Measurements from ENCODE around the gene NAGPA.
A peak's percentile ranks its signal among the peaks of the same experiment; 100 is the strongest.
"Not testable (repeated sequence)": the region's sequence is repeated elsewhere in the genome, so short reads cannot be mapped to it uniquely, and the experiment has no call there.

Gene NAGPA, protein sequence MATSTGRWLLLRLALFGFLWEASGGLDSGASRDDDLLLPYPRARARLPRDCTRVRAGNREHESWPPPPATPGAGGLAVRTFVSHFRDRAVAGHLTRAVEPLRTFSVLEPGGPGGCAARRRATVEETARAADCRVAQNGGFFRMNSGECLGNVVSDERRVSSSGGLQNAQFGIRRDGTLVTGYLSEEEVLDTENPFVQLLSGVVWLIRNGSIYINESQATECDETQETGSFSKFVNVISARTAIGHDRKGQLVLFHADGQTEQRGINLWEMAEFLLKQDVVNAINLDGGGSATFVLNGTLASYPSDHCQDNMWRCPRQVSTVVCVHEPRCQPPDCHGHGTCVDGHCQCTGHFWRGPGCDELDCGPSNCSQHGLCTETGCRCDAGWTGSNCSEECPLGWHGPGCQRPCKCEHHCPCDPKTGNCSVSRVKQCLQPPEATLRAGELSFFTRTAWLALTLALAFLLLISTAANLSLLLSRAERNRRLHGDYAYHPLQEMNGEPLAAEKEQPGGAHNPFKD

DNA sequence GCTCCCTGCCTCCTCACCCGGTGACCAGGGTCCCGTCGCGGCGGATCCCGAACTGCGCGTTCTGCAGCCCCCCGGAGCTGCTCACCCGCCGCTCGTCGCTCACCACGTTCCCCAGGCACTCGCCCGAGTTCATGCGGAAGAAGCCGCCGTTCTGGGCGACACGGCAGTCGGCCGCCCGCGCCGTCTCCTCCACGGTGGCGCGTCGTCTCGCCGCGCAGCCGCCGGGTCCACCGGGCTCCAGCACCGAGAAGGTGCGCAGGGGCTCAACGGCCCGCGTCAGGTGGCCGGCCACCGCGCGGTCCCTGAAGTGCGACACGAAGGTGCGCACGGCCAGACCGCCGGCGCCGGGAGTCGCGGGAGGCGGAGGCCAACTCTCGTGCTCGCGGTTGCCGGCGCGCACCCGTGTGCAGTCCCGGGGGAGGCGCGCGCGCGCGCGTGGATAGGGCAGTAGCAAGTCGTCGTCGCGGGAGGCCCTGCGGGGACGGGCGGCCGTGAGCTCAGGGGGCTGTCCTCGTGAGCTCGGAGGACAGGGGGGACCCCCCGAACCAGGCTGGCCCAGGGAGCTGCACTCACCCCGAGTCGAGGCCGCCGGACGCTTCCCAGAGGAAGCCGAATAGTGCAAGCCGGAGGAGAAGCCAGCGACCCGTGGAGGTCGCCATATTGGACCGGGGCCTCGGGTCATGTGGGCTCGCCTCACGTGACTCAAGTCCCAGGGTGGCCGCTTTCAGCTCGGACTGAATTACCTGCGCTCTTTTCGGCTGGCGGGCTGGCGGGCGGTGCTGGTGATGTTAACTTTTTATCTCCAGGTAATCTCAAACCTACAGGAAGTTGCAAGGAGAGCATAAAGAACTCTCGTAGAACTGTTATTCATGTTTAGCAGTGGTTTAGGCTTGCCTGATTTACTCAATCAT, at the start of gene NAGPA:
NAGPA (minus strand) TSS at position 680 of the 911 bp plus-strand sequence; CDS start at position 659, 21 bp downstream.
- Histone ChIP-seq H3K9me3 (ENCODE audit: control insufficient read depth, low read length) (no peaks in the 10 kb centered on the region), H3K27me3 (ENCODE audit: control insufficient read depth, insufficient read depth, low read length) (no peaks in the 10 kb centered on the region), H3K4me3 (ENCODE audit: low read length) (peak within 1 kb of the TSS; percentile 86), H3K9ac (ENCODE audit: low read length) (peak within 1 kb of the TSS; percentile 74), H3K4me1 (ENCODE audit: control insufficient read depth, insufficient read depth, low read length) (peaks cover 33% of the 10 kb centered on the region), H3K36me3 (ENCODE audit: control insufficient read depth, insufficient read depth, low read length) (no peaks in the 10 kb centered on the region)

DNA sequence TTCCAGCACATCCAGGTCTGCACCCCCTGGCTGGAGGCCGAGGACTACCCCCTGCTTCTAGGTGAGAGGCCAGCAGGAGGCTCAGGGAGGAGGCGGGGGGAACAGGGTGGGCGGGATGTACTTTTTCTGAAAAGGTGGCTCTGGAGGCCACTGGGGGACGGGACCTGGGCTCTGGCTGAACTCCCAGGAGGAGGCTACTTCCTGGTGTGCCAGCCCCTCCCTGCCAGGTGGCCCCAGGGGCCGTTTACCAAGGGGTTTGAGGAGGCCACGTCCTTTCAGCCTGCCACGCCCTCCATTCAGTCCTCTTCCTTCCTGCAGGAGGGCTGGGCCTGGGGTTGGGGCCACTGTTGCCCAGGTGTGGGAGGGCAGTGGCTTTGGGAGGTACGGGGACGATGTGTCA, 47.3 kb upstream of the NAGPA start:
- not testable (repeated sequence) for H3K27me3 ChIP-seq (ENCODE audit: control insufficient read depth, insufficient read depth, low read length); H3K9ac ChIP-seq (ENCODE audit: low read length); H3K4me1 ChIP-seq (ENCODE audit: control insufficient read depth, insufficient read depth, low read length); H3K9me3 ChIP-seq (ENCODE audit: control insufficient read depth, low read length); H3K36me3 ChIP-seq (ENCODE audit: control insufficient read depth, insufficient read depth, low read length); H3K4me3 ChIP-seq (ENCODE audit: low read length)

DNA sequence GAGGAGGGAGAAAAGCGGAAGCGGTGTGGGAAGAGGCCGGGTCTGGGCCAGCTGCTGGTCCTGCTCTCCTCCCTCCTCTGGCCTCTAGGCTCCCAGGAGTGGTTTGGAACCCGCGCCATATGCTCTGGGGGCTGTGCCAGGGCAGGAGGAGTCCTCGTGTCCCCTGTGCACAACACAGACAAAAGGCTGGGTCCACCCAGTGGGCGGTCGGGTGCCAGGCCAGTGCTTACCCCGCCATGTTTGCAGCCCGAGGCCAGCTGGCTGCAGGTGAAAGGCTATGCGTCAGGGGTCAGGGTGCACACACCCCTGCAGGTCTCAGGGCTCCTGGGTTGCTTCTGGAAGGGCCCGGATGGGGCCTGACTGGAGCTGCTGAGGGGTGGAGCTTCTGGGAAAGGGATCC, 46.7 kb upstream of the NAGPA start:
- not testable (repeated sequence) for H3K4me3 ChIP-seq (ENCODE audit: low read length); H3K36me3 ChIP-seq (ENCODE audit: control insufficient read depth, insufficient read depth, low read length); H3K9ac ChIP-seq (ENCODE audit: low read length)

DNA sequence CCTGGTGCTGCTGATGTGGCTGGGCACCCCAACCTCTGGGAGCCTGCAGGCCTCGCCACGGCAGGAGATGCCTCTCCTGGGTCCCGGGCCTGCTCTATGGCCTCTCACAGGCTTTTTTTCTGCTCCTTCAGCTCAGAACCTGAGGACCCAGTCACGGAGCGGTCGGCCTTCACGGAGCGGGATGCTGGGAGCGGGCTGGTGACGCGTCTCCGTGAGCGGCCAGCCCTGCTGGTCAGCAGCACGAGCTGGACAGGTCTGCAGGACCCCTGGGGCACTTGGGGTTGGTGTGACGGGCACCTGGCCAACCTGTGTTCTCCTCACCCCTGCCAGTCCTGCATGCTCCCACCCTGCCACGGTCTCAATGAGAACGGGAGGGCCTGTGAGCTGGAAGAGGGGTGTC, 44.9 kb upstream of the NAGPA start:
- H3K36me3 ChIP-seq (ENCODE audit: control insufficient read depth, insufficient read depth, low read length): peaks cover 11% of the 10 kb centered on the region

More for the DNA sequence above, 46.7 kb upstream of the NAGPA start:
- not testable (repeated sequence) for H3K4me1 ChIP-seq (ENCODE audit: control insufficient read depth, insufficient read depth, low read length); H3K9me3 ChIP-seq (ENCODE audit: control insufficient read depth, low read length); H3K27me3 ChIP-seq (ENCODE audit: control insufficient read depth, insufficient read depth, low read length)

DNA sequence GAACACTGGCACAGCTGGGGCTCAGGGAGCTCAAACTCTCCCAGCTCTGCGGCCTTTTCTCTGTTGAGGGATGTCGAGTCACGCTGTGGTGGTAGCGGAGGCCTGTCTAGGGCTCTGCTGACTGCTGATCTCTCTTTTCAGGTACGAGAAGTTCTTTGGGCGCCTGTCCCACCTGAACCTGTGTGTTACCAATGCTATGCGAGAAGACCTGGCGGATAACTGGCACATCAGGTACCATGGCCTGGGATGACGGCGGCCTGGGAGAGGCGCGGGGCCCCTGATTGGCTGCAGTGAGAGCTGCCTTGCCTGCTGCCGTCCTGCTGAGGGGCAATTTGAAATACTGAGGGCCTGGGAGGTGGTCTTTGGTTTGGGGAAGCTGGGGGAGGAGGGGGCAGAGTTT, 43.6 kb upstream of the NAGPA start:
- Histone ChIP-seq H3K4me3 (ENCODE audit: low read length) (no peak overlapping the region), H3K27me3 (ENCODE audit: control insufficient read depth, insufficient read depth, low read length) (no peaks in the 10 kb centered on the region), H3K9me3 (ENCODE audit: control insufficient read depth, low read length) (no peaks in the 10 kb centered on the region), H3K4me1 (ENCODE audit: control insufficient read depth, insufficient read depth, low read length) (peaks cover 12% of the 10 kb centered on the region), H3K36me3 (ENCODE audit: control insufficient read depth, insufficient read depth, low read length) (peaks cover 11% of the 10 kb centered on the region), H3K9ac (ENCODE audit: low read length) (no peak overlapping the region)

More for the DNA sequence above, 44.9 kb upstream of the NAGPA start:
- Histone ChIP-seq H3K4me3 (ENCODE audit: low read length) (no peak overlapping the region), H3K4me1 (ENCODE audit: control insufficient read depth, insufficient read depth, low read length) (peaks cover 5% of the 10 kb centered on the region), H3K9ac (ENCODE audit: low read length) (no peak overlapping the region), H3K9me3 (ENCODE audit: control insufficient read depth, low read length) (no peaks in the 10 kb centered on the region), H3K27me3 (ENCODE audit: control insufficient read depth, insufficient read depth, low read length) (no peaks in the 10 kb centered on the region)

DNA sequence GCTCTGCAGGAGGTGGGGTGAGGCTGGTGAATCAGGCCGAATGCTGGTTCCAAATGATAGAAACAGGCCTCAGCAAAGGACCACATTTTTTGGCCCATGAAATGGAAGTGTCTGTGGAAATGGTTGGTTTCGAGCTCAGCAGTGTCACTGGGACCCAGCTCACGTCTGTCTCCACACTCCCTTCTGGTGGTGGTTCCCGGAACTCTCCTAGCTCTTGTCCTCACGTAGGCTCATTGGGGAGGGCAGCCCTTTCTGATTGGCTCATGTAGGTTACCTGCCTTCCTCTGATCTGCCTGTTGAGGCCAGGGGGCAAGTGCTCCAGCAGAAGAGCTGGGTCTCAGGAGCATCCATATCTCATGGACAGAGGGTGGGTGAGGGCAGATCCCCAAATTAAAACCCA, 41.9 kb upstream of the NAGPA start:
- H3K4me3 ChIP-seq (ENCODE audit: low read length): no peak overlapping the region
- no peaks in the 10 kb centered on the region for H3K9me3 ChIP-seq (ENCODE audit: control insufficient read depth, low read length)
- H3K36me3 ChIP-seq (ENCODE audit: control insufficient read depth, insufficient read depth, low read length): peaks cover 11% of the 10 kb centered on the region
- peaks cover 17% of the 10 kb centered on the region for H3K4me1 ChIP-seq (ENCODE audit: control insufficient read depth, insufficient read depth, low read length)
- H3K27me3 ChIP-seq (ENCODE audit: control insufficient read depth, insufficient read depth, low read length): no peaks in the 10 kb centered on the region
- H3K9ac ChIP-seq (ENCODE audit: low read length): no peak overlapping the region

DNA sequence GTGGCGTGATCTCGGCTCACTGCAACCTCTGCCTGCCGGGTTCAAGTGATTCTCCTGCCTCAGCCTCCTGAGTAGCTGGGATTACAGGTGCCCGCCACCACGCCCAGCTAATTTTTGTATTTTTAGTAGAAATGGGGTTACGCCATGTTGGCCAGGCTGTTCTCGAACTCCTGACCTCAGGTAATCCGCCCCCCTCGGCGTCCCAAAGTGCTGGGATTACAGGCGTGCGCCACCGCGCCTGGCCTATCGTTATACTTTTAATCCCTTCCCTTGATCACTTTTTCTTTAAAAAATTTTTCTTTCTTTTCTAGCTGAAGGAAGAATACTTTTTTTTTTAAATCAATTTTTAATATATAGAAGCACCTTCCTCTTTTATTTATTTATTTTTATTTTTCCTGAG, 40.0 kb upstream of the NAGPA start:
- Histone ChIP-seq H3K36me3 (ENCODE audit: control insufficient read depth, insufficient read depth, low read length) (peaks cover 11% of the 10 kb centered on the region), H3K4me1 (ENCODE audit: control insufficient read depth, insufficient read depth, low read length) (peaks cover 14% of the 10 kb centered on the region)
- H3K4me3 ChIP-seq (ENCODE audit: low read length); H3K9me3 ChIP-seq (ENCODE audit: control insufficient read depth, low read length); H3K27me3 ChIP-seq (ENCODE audit: control insufficient read depth, insufficient read depth, low read length); H3K9ac ChIP-seq (ENCODE audit: low read length): not testable (repeated sequence)

DNA sequence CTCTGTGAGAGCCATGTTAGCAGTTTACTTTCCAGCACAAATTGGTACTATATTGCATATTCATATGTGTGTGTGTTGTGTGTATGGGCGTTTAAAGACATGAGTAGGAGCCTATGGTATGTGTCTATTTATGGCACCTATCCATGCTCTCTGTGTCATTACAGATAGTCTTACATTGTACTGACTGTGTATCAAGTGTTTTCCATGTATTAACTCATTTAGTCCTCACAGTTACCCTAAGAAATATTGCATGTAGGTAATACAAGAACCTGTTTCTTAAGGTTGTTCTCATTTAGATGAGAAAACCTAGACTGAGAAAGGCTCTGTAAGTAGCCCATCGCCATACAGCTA, 39.5 kb upstream of the NAGPA start:
- no peak overlapping the region for H3K4me3 ChIP-seq (ENCODE audit: low read length)
- no peaks in the 10 kb centered on the region for H3K9me3 ChIP-seq (ENCODE audit: control insufficient read depth, low read length)
- peaks cover 14% of the 10 kb centered on the region for H3K4me1 ChIP-seq (ENCODE audit: control insufficient read depth, insufficient read depth, low read length)
- no peak overlapping the region for H3K9ac ChIP-seq (ENCODE audit: low read length)
- H3K36me3 ChIP-seq (ENCODE audit: control insufficient read depth, insufficient read depth, low read length): peaks cover 11% of the 10 kb centered on the region
- H3K27me3 ChIP-seq (ENCODE audit: control insufficient read depth, insufficient read depth, low read length): no peaks in the 10 kb centered on the region

DNA sequence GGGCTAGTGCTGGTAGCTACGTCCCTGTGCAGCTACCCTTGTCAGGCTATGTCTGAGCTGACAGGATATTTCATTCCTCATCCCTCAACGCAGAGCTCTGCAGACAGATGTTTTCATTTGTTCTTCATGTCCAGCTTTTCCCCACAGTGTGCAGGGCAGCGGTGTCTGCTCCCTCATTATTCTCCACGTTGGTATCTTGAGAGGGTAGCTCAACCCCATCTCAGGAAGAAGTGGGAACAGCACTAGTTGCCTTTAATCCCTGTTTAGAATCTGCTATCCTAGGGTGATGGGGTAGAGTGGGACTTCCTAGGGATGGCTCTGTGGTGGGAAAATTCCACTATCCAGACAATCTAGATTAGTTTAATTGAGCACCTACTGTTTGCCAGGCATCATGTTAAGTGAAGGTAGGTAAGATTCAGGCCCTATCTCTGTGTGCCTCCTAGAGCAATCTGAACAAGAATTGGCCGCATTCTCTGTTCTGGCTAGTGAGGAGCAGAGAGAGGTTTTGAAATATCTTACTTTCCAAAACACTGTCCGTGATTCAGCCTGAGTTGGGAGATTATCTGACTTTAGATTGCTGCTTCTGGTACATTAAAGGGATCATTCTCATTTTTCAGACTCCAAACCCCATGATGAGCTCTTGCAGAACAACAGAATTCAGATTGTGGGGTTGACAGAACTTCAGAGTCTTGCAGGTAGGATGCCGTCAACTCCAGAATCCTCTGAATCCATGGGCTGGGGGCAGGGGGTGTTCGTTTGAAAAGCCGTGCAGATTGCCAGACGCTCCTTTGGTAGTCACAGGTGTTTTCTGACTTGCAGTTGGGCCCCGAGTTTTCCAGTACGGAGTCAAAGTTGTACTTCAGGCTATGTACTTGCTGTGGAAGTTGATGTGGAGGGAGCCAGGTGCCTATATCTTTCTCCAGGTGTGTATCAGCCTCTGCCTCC, 38.9 kb upstream of the NAGPA start:
- Histone ChIP-seq H3K36me3 (ENCODE audit: control insufficient read depth, insufficient read depth, low read length) (peaks cover 11% of the 10 kb centered on the region), H3K9me3 (ENCODE audit: control insufficient read depth, low read length) (no peaks in the 10 kb centered on the region), H3K9ac (ENCODE audit: low read length) (peak overlapping the region; percentile 68), H3K27me3 (ENCODE audit: control insufficient read depth, insufficient read depth, low read length) (no peaks in the 10 kb centered on the region), H3K4me3 (ENCODE audit: low read length) (peak overlapping the region; percentile 54), H3K4me1 (ENCODE audit: control insufficient read depth, insufficient read depth, low read length) (peaks cover 14% of the 10 kb centered on the region)

DNA sequence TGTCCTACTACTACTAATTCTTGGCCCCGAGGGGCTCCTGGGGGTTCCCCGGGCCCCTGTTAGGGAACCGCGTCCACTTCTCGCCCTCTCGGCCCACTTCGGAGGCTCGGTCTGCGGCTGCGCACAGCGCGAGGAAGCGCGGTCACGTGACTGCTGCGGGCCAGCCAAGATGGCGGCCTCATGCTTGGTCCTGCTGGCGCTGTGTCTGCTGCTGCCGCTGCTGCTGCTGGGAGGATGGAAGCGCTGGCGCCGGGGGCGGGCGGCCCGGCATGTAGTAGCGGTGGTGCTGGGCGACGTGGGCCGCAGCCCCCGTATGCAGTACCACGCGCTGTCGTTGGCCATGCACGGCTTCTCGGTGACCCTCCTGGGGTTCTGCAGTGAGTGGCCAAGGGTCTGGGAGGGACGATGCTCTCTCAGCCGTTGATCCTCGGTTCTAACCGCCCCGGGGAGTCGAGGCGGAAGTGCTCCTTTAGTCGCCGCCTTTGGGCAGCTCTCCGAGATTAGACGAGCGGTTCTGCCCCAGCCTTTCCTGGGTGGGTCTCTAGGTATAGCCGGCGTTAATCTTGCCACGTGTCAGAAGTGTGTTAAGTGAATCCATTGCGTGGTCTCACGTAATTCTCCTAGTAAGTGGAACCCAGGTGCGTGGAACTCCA, 38.1 kb upstream of the NAGPA start, which contains the start of gene ALG1:
ALG1 (plus strand) TSS at position 163 of the 653 bp plus-strand sequence; CDS start at position 170, 7 bp downstream.
- Histone ChIP-seq H3K4me1 (ENCODE audit: control insufficient read depth, insufficient read depth, low read length) (peaks cover 14% of the 10 kb centered on the region), H3K9ac (ENCODE audit: low read length) (peak within 1 kb of the TSS; percentile 68), H3K27me3 (ENCODE audit: control insufficient read depth, insufficient read depth, low read length) (no peaks in the 10 kb centered on the region), H3K36me3 (ENCODE audit: control insufficient read depth, insufficient read depth, low read length) (peaks cover 11% of the 10 kb centered on the region), H3K4me3 (ENCODE audit: low read length) (peak within 1 kb of the TSS; percentile 54), H3K9me3 (ENCODE audit: control insufficient read depth, low read length) (no peaks in the 10 kb centered on the region)

DNA sequence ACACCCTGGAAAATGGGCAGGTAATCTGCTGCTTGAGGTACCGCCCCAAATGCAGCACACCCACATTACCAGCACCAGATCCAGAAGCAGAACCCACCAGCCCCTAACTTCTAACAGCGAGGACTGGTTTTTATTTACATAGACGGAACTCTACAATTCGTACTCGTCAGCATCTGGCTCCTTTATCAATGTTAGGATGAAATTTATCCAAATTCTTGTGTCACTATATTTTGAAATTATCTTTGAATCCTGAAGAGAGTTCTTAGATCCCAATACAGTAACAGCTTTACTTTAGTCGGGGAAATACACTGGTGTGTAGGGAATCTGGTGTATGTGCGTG, 37.6 kb upstream of the NAGPA start:
- H3K27me3 ChIP-seq (ENCODE audit: control insufficient read depth, insufficient read depth, low read length): no peaks in the 10 kb centered on the region
- peaks cover 14% of the 10 kb centered on the region for H3K4me1 ChIP-seq (ENCODE audit: control insufficient read depth, insufficient read depth, low read length)
- H3K9ac ChIP-seq (ENCODE audit: low read length): peak overlapping the region; percentile 68

More for the DNA sequence above, 37.6 kb upstream of the NAGPA start:
- H3K9me3 ChIP-seq (ENCODE audit: control insufficient read depth, low read length): no peaks in the 10 kb centered on the region
- H3K36me3 ChIP-seq (ENCODE audit: control insufficient read depth, insufficient read depth, low read length): peaks cover 11% of the 10 kb centered on the region
- peak overlapping the region; percentile 54 for H3K4me3 ChIP-seq (ENCODE audit: low read length)

Measured in mucosa of stomach (tissue), 1 donor.